Stimulated activated CD4-positive, alpha-beta T cell treated with anti-CD3 and anti-CD28 coated beads, Interleukin-1b, Interleukin-23, amount 100 ng/mL, for 48 hours (primary cell): Measurements from ENCODE around the gene SVOPL.
"Not testable (repeated sequence)": the region's sequence is repeated elsewhere in the genome, so short reads cannot be mapped to it uniquely, and the experiment has no call there.

Source experiments
- DNase-seq: peaks from one replicate; pipeline ENCODE4 v3.0.0-alpha.2; 2020

The SVOPL gene

GRCh38 chr7:138699661-138700060, 1.5 kb downstream of the SVOPL start:
- DNase-seq: no peak

DNA sequence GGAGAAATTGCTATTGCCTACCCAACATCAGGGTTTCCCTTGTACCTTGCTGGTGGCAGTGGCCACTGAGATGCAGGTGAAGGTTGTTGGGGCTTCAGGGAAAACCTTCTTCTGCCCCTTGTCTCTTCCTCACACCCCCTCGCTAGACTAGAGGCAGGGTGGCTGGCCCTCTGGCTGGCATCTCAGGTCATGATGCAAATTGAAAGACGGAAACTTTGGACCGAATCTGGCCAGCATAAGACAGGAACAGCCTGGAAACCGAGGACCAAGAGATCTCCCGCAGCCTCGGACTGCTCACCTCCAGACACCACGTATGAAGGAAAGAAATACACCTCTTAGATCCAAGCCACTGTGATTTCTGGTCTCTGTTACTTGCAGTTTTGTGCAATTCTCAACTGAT, 2.9 kb downstream of the SVOPL start:
- DNase-seq: no peak

GRCh38 chr7:138697535-138698182, 3.5 kb downstream of the SVOPL start:
- no peak for DNase-seq

DNA sequence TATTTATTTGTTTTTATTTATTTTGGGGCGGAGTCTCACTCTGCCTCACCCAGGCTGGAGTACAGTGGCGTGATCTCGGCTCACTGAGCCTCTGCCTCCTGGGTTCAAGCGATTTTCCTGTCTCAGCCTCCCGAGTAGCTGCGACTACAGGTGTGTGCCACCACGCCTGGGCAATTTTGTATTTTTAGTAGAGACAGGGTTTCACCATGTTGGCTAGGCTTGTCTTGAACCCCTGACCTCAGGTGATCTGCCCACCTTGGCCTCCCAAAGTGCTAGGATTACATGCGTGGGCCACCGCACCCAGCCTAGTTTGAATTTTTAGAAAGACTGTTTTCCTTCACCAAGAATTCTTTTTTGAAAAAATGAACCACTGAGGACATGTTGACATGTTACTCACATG, 5.4 kb downstream of the SVOPL start:
- DNase-seq: not testable (repeated sequence)

DNA sequence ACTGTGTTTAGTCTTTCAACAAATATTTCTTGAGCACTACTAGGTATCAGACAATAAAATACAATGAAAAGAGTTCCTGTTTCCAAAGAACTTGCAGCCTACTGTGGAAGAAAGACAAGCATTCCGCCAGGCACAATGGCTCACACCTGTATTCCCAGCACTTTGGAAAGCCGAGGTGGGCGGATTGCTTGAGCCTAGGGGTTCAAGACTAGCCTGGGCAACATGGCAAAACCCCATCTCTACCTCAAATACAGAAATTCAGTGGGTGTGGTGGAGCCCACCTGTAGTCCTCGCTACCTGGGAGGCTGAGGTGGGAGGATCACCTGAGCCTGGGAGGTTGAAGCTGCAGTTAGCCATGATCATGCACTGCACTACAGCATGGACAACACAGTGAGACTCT, 6.1 kb downstream of the SVOPL start:
- DNase-seq: no peak

- DNase-seq: no peak
Observed at GRCh38 chr7:138691178-138691577, 10.0 kb downstream of the SVOPL start.

- no peak for DNase-seq
Observed at GRCh38 chr7:138690495-138690894, 10.7 kb downstream of the SVOPL start.

DNA sequence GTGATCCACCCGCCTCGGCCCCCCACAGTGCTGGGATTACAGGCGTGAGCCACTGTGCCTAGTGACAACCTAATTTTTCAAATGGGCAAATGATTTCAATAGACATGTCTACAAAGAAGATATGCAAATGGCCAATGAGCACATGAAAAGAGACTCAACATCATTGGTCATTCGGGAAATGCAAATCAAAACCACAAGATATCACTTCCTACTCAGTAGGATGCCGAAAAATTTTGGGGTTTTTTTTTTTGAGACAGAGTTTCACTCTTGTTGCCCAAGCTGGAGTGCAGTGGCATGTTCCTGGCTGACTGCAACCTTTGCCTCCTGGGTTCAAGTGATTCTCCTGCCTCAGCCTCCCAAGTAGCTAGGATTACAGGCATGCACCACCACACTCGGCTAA, 13.1 kb downstream of the SVOPL start:
- not testable (repeated sequence) for DNase-seq

- DNase-seq: no peak
Observed at GRCh38 chr7:138684340-138684739, 16.8 kb downstream of the SVOPL start.

DNA sequence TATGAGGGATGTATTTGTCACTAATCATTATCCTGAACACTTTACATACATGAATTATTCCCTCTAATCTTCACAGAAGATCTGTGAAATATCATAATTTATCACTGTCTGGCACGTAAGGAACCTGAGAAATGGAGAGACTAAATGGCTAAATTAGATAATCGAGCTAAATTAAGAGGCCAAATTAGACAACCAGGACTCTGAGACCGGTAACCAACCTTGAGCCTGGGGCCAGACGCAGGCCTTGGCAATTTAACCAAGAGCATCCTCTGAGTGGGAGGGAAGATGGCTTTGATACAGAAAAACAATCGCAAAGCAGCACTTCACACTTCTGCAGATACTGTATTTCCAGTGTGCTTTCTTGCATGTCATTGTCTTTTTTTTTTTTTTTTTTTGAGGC, 21.4 kb downstream of the SVOPL start:
- no peak for DNase-seq

- no peak for DNase-seq
Observed at GRCh38 chr7:138670594-138670993, 30.6 kb downstream of the SVOPL start.

- DNase-seq: no peak
Observed at GRCh38 chr7:138669364-138669763, 31.8 kb downstream of the SVOPL start.

DNA sequence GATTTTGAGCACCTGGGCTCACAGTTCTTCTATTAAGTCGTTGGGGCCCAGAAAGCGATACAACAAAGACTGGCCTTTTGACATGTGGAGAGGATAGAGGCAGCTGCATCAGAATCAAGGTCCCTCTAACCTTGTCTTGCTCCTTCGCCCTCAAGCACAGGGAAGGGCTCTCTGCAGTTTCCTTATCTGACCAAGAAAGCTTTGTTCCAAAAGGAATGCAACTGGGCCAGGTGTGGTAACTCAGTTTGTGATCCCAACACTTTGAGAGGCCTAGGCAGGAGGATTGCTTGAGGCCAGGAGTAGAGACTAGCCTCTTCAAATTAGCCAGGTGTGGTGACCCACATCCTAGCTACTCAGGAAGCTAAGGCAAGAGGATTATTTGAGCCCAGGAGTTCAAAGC, 32.2 kb downstream of the SVOPL start:
- no peak for DNase-seq

DNA sequence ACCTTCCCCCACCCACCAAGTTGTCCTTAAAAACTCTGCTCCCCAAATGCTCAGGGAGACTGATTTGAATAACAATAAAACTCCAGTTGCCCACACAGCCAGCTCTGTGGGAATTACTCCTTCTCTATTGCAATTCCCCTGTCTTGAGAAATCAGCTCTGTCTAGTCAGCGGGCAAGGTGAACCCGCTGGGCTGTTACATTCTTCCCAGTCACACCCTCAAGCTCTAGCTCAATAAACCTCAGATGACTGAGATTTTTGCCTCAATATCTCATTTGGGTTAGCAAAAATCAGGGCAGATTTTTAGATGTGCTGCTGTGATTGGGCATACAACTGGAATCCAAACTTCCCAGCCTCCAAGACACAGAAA, 32.9 kb downstream of the SVOPL start:
- DNase-seq: no peak

DNA sequence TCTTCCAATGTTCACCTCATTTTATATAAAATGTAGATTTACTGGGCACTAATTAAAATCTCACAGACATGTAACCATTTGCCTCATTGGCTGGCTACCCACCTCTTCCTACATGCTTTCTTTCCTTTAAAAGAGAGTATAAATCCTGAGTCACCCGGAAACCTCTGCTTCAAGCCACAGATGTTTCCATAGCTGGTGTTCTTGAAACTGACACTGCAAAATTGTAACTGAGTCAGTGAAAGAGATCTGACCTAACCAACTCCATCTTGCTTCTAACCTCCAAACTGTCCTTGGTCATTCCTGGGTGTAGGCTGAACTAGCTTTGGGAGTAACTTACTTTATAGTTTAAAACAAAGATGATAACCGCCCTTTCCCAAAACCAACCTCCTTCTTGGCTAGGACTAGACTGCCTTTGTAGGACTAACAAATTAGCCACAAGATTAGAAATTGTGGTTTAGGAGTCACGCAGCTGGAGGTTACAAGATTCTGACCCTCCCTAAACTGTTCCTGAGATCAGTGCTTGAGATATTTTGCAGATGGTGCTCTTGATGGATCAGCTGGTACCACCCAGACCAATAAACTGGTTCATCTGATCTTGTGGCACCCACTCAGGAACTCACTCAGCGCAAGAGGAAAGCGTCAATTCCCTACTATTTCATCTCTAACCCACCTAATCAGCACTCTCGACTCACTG, 33.5 kb downstream of the SVOPL start:
- DNase-seq: no peak

DNA sequence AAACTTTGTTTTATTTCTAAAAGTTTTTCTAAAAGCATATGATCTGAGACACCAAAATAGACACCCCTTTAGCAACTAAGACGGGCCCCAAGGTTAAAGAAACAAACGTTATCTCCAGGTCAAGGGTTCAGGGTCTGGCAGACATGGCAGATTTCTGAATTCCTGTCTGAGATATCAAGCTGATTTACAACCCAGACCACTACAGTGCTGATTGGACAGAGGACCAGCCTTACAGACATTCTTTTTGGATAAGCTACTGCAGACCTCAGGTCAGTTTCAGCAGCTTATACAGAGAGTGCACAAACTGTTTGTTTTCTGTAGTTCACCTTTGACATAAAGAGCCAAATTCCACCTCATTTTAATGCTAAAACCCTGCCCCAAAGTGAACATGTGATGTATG, 34.8 kb downstream of the SVOPL start:
- DNase-seq: no peak

GRCh38 chr7:138665669-138666140, 35.5 kb downstream of the SVOPL start:
- no peak for DNase-seq

GRCh38 chr7:138665249-138665648, 35.9 kb downstream of the SVOPL start:
- DNase-seq: no peak

DNA sequence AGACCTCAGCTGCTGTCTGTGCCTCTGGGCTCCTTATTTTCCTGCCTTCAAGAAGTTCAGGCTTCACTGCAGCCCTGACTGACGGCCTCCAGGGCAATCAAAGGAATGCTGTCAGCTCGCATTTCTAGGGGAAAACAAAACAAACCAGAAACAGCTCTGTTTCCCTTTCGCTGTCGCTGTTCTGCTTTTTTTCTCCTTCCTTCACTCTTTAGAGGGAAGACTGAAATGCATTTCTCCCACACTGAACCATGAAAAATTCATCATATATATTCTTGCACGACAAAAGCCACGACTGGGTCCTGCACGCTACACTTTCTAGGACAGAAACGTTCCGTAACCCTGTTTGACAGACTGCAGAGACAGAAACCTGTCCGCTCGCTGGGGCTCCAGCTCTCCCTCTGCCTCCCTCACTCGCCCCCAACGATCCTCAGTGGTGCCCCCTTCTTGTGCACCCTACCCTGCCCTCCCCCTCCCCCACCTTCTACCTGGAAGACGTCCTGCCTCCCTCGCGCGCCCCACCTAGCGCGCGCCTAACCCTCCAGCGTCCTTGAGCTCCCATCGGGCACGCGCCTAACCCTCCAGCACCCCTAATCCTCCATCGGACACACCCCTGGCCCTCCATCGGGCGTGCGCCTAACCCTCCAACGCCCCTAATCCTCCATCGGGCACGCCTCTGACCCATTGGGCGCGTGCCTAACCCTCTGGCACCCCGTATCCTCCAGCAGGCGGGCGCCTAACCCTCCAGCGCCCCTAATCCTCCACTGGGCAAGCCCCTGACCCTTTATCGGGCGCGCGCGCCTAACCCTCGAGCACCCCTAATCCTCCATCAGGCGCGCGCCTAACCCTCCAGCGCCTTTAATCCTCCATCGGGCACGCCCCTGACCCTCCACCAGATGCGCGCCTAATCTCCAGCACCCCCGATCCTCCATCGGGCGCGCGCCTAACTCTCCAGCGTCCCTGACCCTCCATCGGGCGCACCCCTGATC, 37.1 kb downstream of the SVOPL start:
- no peak for DNase-seq

DNA sequence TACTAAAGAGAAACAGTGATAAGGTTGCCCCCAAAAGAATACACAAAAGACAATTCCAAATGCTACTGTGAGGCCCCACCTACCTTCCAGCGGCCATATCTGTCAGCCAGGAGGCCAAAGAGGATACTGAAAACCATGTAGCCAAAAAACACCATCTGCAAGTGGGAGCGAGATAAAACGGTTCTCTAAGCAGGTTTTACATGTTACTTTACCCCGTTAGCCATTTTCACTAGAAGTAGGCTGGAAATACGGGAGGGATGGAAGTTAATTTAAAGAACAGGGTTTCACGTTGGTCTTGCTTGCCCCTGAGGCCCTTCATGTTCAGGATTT, 38.2 kb downstream of the SVOPL start:
- DNase-seq: no peak

GRCh38 chr7:138662076-138662990, 38.8 kb downstream of the SVOPL start:
- no peak for DNase-seq

DNA sequence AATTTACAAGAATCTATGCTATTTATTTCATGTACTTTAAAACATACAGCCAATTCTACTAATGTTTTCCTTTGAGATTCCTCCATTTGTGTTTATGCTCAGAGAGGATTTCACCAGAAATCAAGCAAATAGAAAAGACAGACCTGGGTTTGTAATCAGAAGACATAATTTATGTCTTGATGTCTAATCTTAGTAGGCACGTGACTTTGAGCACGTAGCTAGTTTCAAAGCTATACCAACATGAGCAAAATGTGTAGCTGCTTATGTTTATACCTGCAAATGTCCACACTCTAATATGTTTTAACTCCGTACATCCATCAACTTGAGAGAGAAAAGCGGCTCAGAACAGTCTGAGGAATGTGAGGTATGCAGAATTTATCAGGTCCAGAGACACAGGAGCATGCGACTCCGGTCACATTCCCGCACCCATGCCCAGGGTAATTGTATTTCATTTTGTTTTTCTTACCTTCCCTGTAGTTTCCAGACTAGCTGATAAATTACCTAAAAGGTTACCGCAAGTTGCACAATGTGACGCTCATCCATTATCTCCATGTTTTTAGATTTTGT, 40.0 kb downstream of the SVOPL start:
- DNase-seq: no peak
